Measurements from ENCODE around the gene OGFOD3. TPM values are rescaled to one million over a fixed set of nuclear protein-coding genes. Genes with fewer than 3 reads are reported as not detected.
"Not testable (repeated sequence)": the region's sequence is repeated elsewhere in the genome, so short reads cannot be mapped to it uniquely, and the experiment has no call there.

The OGFOD3 gene
- total and polyA plus RNA-seq, 2 donors: 10.0 to 31.5 TPM

GRCh38 chr17:82412535-82413520, 5.6 kb downstream of the OGFOD3 start:
- Histone ChIP-seq H3K36me3 (ENCODE audit: insufficient read depth) (no peaks in the 10 kb centered on the region), H3K4me3 (ENCODE audit: low read depth, low read length) (no peak overlapping the region), H3K27ac (ENCODE audit: low read depth) (no peak overlapping the region), H3K4me1 (ENCODE audit: insufficient read depth) (no peaks in the 10 kb centered on the region)
- WGBS: 88% methylated on average over 29 of the region's 29 CpGs
- DNase-seq (ENCODE audit: extremely low spot score): no peak

- 94% methylated on average over 16 of the region's 16 CpGs for WGBS
- not testable (repeated sequence) for H3K4me1 ChIP-seq (ENCODE audit: insufficient read depth); DNase-seq (ENCODE audit: extremely low spot score); H3K27ac ChIP-seq (ENCODE audit: low read depth); H3K4me3 ChIP-seq (ENCODE audit: low read depth, low read length); H3K36me3 ChIP-seq (ENCODE audit: insufficient read depth)
Observed at GRCh38 chr17:82412081-82412480, 6.3 kb downstream of the OGFOD3 start.

GRCh38 chr17:82411396-82412053, 6.9 kb downstream of the OGFOD3 start:
- Histone ChIP-seq H3K36me3 (ENCODE audit: insufficient read depth) (no peaks in the 10 kb centered on the region), H3K4me3 (ENCODE audit: low read depth, low read length) (no peak overlapping the region), H3K27ac (ENCODE audit: low read depth) (no peak overlapping the region), H3K4me1 (ENCODE audit: insufficient read depth) (no peaks in the 10 kb centered on the region)
- no peak for DNase-seq (ENCODE audit: extremely low spot score)
- WGBS: 94% methylated on average over 24 of the region's 24 CpGs

- 83% methylated on average over 14 of the region's 14 CpGs for WGBS
- no peak overlapping the region for H3K27ac ChIP-seq (ENCODE audit: low read depth)
- H3K36me3 ChIP-seq (ENCODE audit: insufficient read depth): no peaks in the 10 kb centered on the region
- no peak overlapping the region for H3K4me3 ChIP-seq (ENCODE audit: low read depth, low read length)
- H3K4me1 ChIP-seq (ENCODE audit: insufficient read depth): no peaks in the 10 kb centered on the region
- no peak for DNase-seq (ENCODE audit: extremely low spot score)
Observed at GRCh38 chr17:82410014-82410716, 8.2 kb downstream of the OGFOD3 start.

GRCh38 chr17:82408938-82409318, 9.5 kb downstream of the OGFOD3 start:
- 94% methylated on average over 21 of the region's 21 CpGs for WGBS
- H3K36me3 ChIP-seq (ENCODE audit: insufficient read depth): peaks cover 4% of the 10 kb centered on the region
- H3K27ac ChIP-seq (ENCODE audit: low read depth): no peak overlapping the region
- H3K4me1 ChIP-seq (ENCODE audit: insufficient read depth): no peaks in the 10 kb centered on the region
- no peak overlapping the region for H3K4me3 ChIP-seq (ENCODE audit: low read depth, low read length)
- DNase-seq (ENCODE audit: extremely low spot score): no peak

GRCh38 chr17:82408288-82408937, 10.0 kb downstream of the OGFOD3 start:
- no peaks in the 10 kb centered on the region for H3K4me1 ChIP-seq (ENCODE audit: insufficient read depth)
- DNase-seq (ENCODE audit: extremely low spot score): no peak
- no peak overlapping the region for H3K4me3 ChIP-seq (ENCODE audit: low read depth, low read length)
- H3K36me3 ChIP-seq (ENCODE audit: insufficient read depth): peaks cover 4% of the 10 kb centered on the region
- WGBS: 92% methylated on average over 15 of the region's 15 CpGs
- no peak overlapping the region for H3K27ac ChIP-seq (ENCODE audit: low read depth)

GRCh38 chr17:82407255-82407654, 11.1 kb downstream of the OGFOD3 start:
- no peak for DNase-seq (ENCODE audit: extremely low spot score)
- WGBS: 86% methylated on average over 13 of the region's 13 CpGs
- no peak overlapping the region for H3K27ac ChIP-seq (ENCODE audit: low read depth)
- no peaks in the 10 kb centered on the region for H3K4me1 ChIP-seq (ENCODE audit: insufficient read depth)
- H3K4me3 ChIP-seq (ENCODE audit: low read depth, low read length): no peak overlapping the region
- H3K36me3 ChIP-seq (ENCODE audit: insufficient read depth): peaks cover 4% of the 10 kb centered on the region

- Histone ChIP-seq H3K4me1 (ENCODE audit: insufficient read depth) (no peaks in the 10 kb centered on the region), H3K27ac (ENCODE audit: low read depth) (no peak overlapping the region), H3K36me3 (ENCODE audit: insufficient read depth) (peaks cover 4% of the 10 kb centered on the region), H3K4me3 (ENCODE audit: low read depth, low read length) (no peak overlapping the region)
- 94% methylated on average over 14 of the region's 14 CpGs for WGBS
- DNase-seq (ENCODE audit: extremely low spot score): no peak
Observed at GRCh38 chr17:82406131-82406671, 12.2 kb downstream of the OGFOD3 start.

GRCh38 chr17:82405051-82405450, 13.3 kb downstream of the OGFOD3 start:
- no peak overlapping the region for H3K4me3 ChIP-seq (ENCODE audit: low read depth, low read length)
- H3K27ac ChIP-seq (ENCODE audit: low read depth): no peak overlapping the region
- H3K4me1 ChIP-seq (ENCODE audit: insufficient read depth): no peaks in the 10 kb centered on the region
- no peak for DNase-seq (ENCODE audit: extremely low spot score)
- H3K36me3 ChIP-seq (ENCODE audit: insufficient read depth): peaks cover 4% of the 10 kb centered on the region
- 90% methylated on average over 14 of the region's 14 CpGs for WGBS

- no peak for DNase-seq (ENCODE audit: extremely low spot score)
- H3K27ac ChIP-seq (ENCODE audit: low read depth): no peak overlapping the region
- 95% methylated on average over 67 of the region's 67 CpGs for WGBS
- no peaks in the 10 kb centered on the region for H3K4me1 ChIP-seq (ENCODE audit: insufficient read depth)
- no peak overlapping the region for H3K4me3 ChIP-seq (ENCODE audit: low read depth, low read length)
- H3K36me3 ChIP-seq (ENCODE audit: insufficient read depth): peaks cover 4% of the 10 kb centered on the region
Observed at GRCh38 chr17:82403662-82404660, 14.4 kb downstream of the OGFOD3 start.

GRCh38 chr17:82402865-82403264, 15.5 kb downstream of the OGFOD3 start:
- Histone ChIP-seq H3K27ac (ENCODE audit: low read depth) (no peak overlapping the region), H3K4me1 (ENCODE audit: insufficient read depth) (no peaks in the 10 kb centered on the region), H3K36me3 (ENCODE audit: insufficient read depth) (peaks cover 4% of the 10 kb centered on the region), H3K4me3 (ENCODE audit: low read depth, low read length) (no peak overlapping the region)
- DNase-seq (ENCODE audit: extremely low spot score): no peak
- 95% methylated on average over 7 of the region's 7 CpGs for WGBS

GRCh38 chr17:82400830-82401229, 17.6 kb downstream of the OGFOD3 start:
- peaks cover 4% of the 10 kb centered on the region for H3K36me3 ChIP-seq (ENCODE audit: insufficient read depth)
- 87% methylated on average over 19 of the region's 19 CpGs for WGBS
- no peak overlapping the region for H3K27ac ChIP-seq (ENCODE audit: low read depth)
- H3K4me3 ChIP-seq (ENCODE audit: low read depth, low read length): no peak overlapping the region
- no peak for DNase-seq (ENCODE audit: extremely low spot score)
- H3K4me1 ChIP-seq (ENCODE audit: insufficient read depth): no peaks in the 10 kb centered on the region

All from urinary bladder (tissue), 4 donors.